Neuron (in vitro differentiated cells): ENCODE measurements around the gene SLIT3.

Experiments used
- H2AFZ ChIP-seq: one replicate; pipeline ENCODE4 v1.6.1; 2013; ENCODE audit warnings: low read depth, mild to moderate bottlenecking, inconsistent platforms, low read length, moderate library complexity
- H3K27me3 ChIP-seq: one replicate; pipeline ENCODE4 v1.6.1; 2013; ENCODE audit warnings: low read length; ENCODE audit not compliant: insufficient read depth
- H3K36me3 ChIP-seq: one replicate; pipeline ENCODE4 v1.6.1; 2013; ENCODE audit warnings: low read length; ENCODE audit not compliant: insufficient read depth
- H3K4me1 ChIP-seq: one replicate; pipeline ENCODE4 v1.6.1; 2013; ENCODE audit warnings: low read length; ENCODE audit not compliant: insufficient read depth
- H3K4me3 ChIP-seq: 2 replicates; pipeline ENCODE4 v1.5.1; 2013; ENCODE audit warnings: mild to moderate bottlenecking, low read length, moderate library complexity
- H3K9me3 ChIP-seq: one replicate; pipeline ENCODE4 v1.6.1; 2013; ENCODE audit warnings: low read length

SLIT3 gene

GRCh38 chr5:168934169-168934568, 366.8 kb downstream of the SLIT3 start:
- Histone ChIP-seq H3K27me3 (no peaks in the 10 kb centered on the region), H3K36me3 (no peaks in the 10 kb centered on the region), H3K4me1 (no peaks in the 10 kb centered on the region), H3K4me3 (no peak overlapping the region), H3K9me3 (no peaks in the 10 kb centered on the region), H2AFZ (no peak overlapping the region)

DNA sequence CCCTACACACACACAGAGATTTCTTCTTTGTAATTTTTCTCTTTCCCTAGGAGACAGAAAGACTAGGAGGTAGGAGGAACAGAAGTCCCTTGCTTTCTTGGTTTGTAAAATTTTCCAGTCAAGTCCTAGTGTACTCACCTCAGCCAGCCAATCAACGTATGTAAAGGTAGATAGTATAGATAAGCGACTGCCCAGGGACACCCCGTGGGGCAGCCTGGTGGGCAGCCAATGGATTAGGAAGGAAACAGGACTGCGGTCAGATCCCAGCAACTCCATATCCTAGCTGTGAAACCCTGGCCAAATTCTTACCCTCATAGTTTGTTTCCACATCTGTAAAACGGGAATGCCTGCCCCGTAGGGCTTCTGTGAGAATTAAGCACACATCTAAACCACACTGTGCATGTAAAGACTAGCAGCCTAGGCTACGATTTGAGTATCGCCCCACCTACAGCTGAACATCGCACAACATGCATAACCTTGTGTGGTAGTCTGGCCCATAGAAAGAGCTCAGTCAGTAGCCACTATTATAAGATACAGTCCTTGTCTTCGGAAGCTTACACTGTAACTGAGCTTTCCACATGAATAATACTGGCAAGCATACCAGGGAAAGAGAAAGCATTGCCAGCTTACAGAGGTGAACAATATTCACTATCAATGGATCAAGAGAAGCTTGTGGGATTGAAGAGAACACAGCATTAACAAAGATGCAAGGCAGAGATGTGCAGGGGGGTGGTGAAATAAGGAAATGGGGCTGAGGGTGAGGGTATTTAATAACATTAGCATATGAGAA, 368.3 kb downstream of the SLIT3 start:
- Histone ChIP-seq H3K27me3 (no peaks in the 10 kb centered on the region), H3K36me3 (no peaks in the 10 kb centered on the region), H3K4me3 (no peak overlapping the region), H2AFZ (no peak overlapping the region), H3K4me1 (no peaks in the 10 kb centered on the region), H3K9me3 (no peaks in the 10 kb centered on the region)

DNA sequence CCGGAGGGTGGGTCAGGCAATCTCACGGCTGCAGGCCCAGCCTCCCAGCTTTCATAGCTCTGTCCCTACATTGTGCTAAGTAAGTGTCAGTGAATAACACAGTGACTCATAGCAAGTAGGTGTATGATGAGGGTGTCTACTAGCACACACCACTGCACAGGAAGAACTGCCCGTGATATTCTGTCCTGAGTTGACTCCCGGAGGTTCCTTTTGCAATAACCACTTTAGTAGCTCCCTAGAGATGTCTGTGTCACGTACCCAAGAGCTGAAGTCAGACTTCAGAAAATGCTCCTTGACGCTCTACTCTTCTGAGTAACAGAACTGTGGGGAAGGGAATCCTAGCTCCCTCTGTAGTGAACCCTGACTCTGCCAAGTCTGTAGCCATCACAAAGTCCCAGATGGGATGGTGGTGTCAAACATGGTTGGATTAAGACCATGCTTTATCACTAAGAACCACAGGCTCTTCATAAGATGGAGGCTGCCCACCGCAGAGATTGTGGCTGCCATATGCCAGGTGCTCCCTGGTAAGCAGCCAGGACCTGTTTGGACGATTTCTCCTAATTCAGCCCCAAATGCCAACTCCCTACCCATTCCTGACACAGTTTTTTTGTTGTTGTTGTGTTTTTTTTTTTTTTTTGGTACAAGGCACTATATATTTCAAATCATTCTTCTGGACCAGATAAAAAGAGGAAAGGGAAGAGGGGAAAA, 369.1 kb downstream of the SLIT3 start:
- no peak overlapping the region for H2AFZ ChIP-seq
- no peaks in the 10 kb centered on the region for H3K27me3 ChIP-seq
- H3K4me1 ChIP-seq: no peaks in the 10 kb centered on the region
- H3K36me3 ChIP-seq: no peaks in the 10 kb centered on the region
- no peaks in the 10 kb centered on the region for H3K9me3 ChIP-seq
- H3K4me3 ChIP-seq: no peak overlapping the region

DNA sequence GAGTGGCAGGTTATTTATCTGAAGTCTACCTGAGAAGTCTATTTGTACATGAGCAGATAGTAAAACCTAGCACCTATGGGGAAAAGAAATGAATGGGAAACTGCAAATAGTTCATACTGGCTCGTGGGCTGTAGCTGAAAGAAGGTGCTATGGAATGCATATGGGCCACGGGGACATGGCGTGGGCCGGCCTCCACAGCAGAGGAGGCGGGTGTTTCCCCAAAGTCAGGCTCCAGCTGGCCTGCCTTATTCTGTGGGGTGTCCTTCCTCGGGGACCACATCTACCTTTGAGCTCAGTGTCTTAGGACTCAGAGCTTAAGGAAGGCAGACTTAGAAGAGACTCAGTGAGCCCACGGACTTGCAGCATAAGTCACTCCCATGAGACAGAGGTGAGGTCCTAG, 371.3 kb downstream of the SLIT3 start:
- no peaks in the 10 kb centered on the region for H3K9me3 ChIP-seq
- H3K4me3 ChIP-seq: no peak overlapping the region
- H3K4me1 ChIP-seq: no peaks in the 10 kb centered on the region
- no peak overlapping the region for H2AFZ ChIP-seq
- H3K36me3 ChIP-seq: no peaks in the 10 kb centered on the region
- H3K27me3 ChIP-seq: no peaks in the 10 kb centered on the region

GRCh38 chr5:168925160-168925559, 375.8 kb downstream of the SLIT3 start:
- Histone ChIP-seq H3K27me3 (peaks cover 11% of the 10 kb centered on the region), H3K4me1 (peaks cover 4% of the 10 kb centered on the region), H3K36me3 (no peaks in the 10 kb centered on the region), H2AFZ (no peak overlapping the region), H3K4me3 (no peak overlapping the region), H3K9me3 (no peaks in the 10 kb centered on the region)

- Histone ChIP-seq H3K9me3 (no peaks in the 10 kb centered on the region), H3K4me3 (no peak overlapping the region), H3K27me3 (peaks cover 12% of the 10 kb centered on the region), H2AFZ (no peak overlapping the region), H3K36me3 (no peaks in the 10 kb centered on the region), H3K4me1 (peaks cover 21% of the 10 kb centered on the region)
Measured at GRCh38 chr5:168921147-168921866, 379.6 kb downstream of the SLIT3 start.

DNA sequence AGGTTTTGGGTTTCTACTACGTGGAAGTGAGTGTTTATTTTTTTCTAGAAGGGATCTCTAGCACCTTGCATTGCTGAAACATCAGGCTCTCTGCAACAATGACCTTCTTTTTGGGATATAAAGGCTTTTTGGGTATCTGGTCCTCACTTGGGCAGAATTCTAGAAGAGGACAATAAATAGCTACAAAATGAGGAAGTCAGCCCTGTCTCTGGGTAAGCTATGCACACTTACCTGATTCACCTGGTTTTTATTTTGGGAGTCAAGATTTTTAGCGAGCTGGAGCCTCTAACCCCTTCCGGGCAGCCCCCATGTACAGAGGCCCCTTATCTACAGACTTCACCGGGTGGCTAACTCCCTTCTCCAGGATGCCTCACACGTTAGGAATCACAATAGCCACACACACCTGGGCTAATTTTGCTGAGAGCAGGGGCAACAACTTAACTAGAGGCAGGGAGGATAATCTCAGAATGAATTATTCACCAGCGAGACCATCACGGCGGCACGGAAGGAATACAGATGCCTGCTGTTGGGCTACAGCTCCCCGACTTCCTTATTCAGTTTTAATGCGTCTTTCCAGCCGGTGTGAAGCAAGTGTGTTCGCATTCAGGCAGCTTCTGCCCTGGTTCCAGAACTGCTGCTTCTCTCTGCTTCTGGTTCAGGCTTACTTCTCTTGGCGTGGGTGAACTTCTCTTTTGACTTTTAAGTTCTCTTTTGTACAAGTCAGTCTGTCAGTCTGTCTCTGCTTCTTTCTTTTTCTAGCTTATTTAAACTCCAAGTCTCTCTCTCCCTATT, 380.7 kb downstream of the SLIT3 start:
- no peaks in the 10 kb centered on the region for H3K9me3 ChIP-seq
- H3K27me3 ChIP-seq: peaks cover 12% of the 10 kb centered on the region
- no peak overlapping the region for H2AFZ ChIP-seq
- no peak overlapping the region for H3K4me3 ChIP-seq
- peaks cover 26% of the 10 kb centered on the region for H3K4me1 ChIP-seq
- no peaks in the 10 kb centered on the region for H3K36me3 ChIP-seq

- Histone ChIP-seq H2AFZ (peak overlapping the region; percentile 52), H3K4me1 (peaks cover 26% of the 10 kb centered on the region), H3K27me3 (peaks cover 5% of the 10 kb centered on the region), H3K4me3 (no peak overlapping the region), H3K9me3 (no peaks in the 10 kb centered on the region), H3K36me3 (no peaks in the 10 kb centered on the region)
Measured at GRCh38 chr5:168917947-168918600, 382.9 kb downstream of the SLIT3 start.

DNA sequence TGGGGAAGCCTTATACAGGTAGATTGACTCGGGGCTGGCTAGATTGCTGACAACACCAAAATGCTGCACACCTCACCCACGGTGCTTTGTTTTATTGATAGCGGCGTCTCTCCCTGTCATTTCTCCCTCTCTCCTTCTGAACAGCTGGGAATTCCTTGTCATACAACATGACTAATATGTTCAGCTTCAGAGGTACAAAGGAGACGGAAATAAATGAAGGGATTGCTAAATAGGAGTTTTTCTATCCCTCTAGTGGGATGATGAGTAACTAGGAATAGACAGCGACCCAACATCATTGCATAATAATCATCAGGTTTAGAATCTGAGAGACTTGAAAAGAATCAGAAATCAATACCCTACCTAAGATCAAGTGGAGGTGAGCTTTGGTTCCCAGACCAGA, 384.1 kb downstream of the SLIT3 start:
- no peak overlapping the region for H3K4me3 ChIP-seq
- peaks cover 2% of the 10 kb centered on the region for H3K27me3 ChIP-seq

DNA sequence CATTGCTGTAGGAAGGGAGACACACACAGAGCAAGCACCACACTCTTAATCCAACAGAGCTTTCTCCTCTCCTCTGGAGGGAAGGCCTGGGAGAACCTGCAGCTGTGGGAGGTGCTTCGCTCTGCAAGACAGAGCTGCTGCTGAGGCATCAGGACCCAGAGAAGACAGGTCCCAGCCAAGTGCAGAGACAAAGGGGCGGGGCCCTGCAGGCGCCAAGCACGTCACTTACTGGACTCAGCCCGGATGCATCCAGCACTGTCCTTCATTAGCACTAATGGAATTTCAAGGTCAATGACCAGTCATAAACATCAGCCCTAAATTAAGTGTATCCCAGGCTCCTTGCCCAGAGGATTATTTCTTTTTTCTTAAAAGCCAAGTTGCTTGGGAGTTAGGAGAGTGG, 384.7 kb downstream of the SLIT3 start:
- peaks cover 26% of the 10 kb centered on the region for H3K4me1 ChIP-seq
- H3K27me3 ChIP-seq: peaks cover 2% of the 10 kb centered on the region
- no peak overlapping the region for H3K4me3 ChIP-seq
- no peaks in the 10 kb centered on the region for H3K36me3 ChIP-seq
- H3K9me3 ChIP-seq: peaks cover 2% of the 10 kb centered on the region
- peak overlapping the region; percentile 10 for H2AFZ ChIP-seq

More for the DNA sequence above, 384.1 kb downstream of the SLIT3 start:
- Histone ChIP-seq H2AFZ (peak overlapping the region; percentile 10), H3K4me1 (peaks cover 26% of the 10 kb centered on the region), H3K9me3 (peaks cover under 1% of the 10 kb centered on the region), H3K36me3 (no peaks in the 10 kb centered on the region)

- H3K4me1 ChIP-seq: peaks cover 22% of the 10 kb centered on the region
- H3K9me3 ChIP-seq: peaks cover 2% of the 10 kb centered on the region
- no peak overlapping the region for H2AFZ ChIP-seq
- no peaks in the 10 kb centered on the region for H3K27me3 ChIP-seq
- H3K4me3 ChIP-seq: no peak overlapping the region
- no peaks in the 10 kb centered on the region for H3K36me3 ChIP-seq
Measured at GRCh38 chr5:168914491-168914890, 386.4 kb downstream of the SLIT3 start.

- H3K4me1 ChIP-seq: peaks cover under 1% of the 10 kb centered on the region
- no peak overlapping the region for H2AFZ ChIP-seq
- H3K4me3 ChIP-seq: no peak overlapping the region
- no peaks in the 10 kb centered on the region for H3K27me3 ChIP-seq
- H3K9me3 ChIP-seq: peaks cover 2% of the 10 kb centered on the region
- H3K36me3 ChIP-seq: no peaks in the 10 kb centered on the region
Measured at GRCh38 chr5:168910874-168911273, 390.1 kb downstream of the SLIT3 start.
